Endothelial cell of umbilical vein (primary cell): ENCODE data around the gene RNF32. TPM values are rescaled to one million over a fixed set of nuclear protein-coding genes. Genes with fewer than 3 reads are reported as not detected.

ENCODE experiments used
- BruUV-seq: library from RNA; stranded (reverse); fragments of 400-500 nt; replicated peaks from 2 replicates; lab custom pipeline; 2021; lab: Mats Ljungman, UMichigan
- CTCF ChIA-PET: fragments of 300-600, 350-600 bp; sonication (Branson Sonifier 250); formaldehyde crosslinking; loops from one replicate; lab custom pipeline; 2021; ENCODE audit warnings: antibody characterized with exemption, inconsistent platforms; lab: Charles Lee
- POLR2A ChIA-PET: fragments of 300-600, 350-600 bp; sonication (Branson Sonifier 250); formaldehyde crosslinking; loops from one replicate; lab custom pipeline; 2021; ENCODE audit warnings: antibody characterized with exemption, inconsistent platforms; lab: Charles Lee
- DNase-seq: peaks from one replicate; pipeline ENCODE4 v3.0.0-alpha.2; 2011; ENCODE audit warnings: low read depth, low spot score
- FAIRE-seq: peaks from 2 replicates; lab custom pipeline; 2011; peaks lifted over from hg19 to GRCh38; lab: Jason Lieb, UNC
- H2AFZ ChIP-seq: 2 replicates; pipeline ENCODE4 v1.6.0; 2012; ENCODE audit warnings: low read depth, low read length, control low read depth, inconsistent platforms
- H3K27ac ChIP-seq: 2 replicates; pipeline ENCODE4 v1.5.1; 2011; ENCODE audit warnings: low read depth, mild to moderate bottlenecking, control low read depth, low read length, moderate library complexity; ENCODE audit not compliant: insufficient read depth
- H3K27me3 ChIP-seq, 2 experiments: 2 replicates each; pipeline versions ENCODE4 v1.6.0 to v1.6.1; 2011; ENCODE audit warnings: low read length in 2 of 2, mixed read lengths in 1 of 2; ENCODE audit not compliant: control insufficient read depth in 2 of 2, insufficient read depth in 2 of 2
- H3K36me3 ChIP-seq, 2 experiments: 2 replicates in 1 of 2; 3 replicates in 1 of 2; pipeline ENCODE4 v1.5.1; 2011; ENCODE audit warnings: low read length in 2 of 2, mild to moderate bottlenecking in 1 of 2, moderate library complexity in 1 of 2; ENCODE audit not compliant: control insufficient read depth in 2 of 2, insufficient read depth in 2 of 2; ENCODE audit errors: extremely low read depth in 1 of 2
- H3K4me1 ChIP-seq: 3 replicates; pipeline ENCODE4 v1.5.1; 2011; ENCODE audit warnings: mild to moderate bottlenecking, low read length; ENCODE audit not compliant: control insufficient read depth, insufficient read depth; ENCODE audit errors: extremely low read depth
- H3K4me2 ChIP-seq: 2 replicates; pipeline ENCODE4 v1.6.1; 2011; ENCODE audit warnings: low read length, control low read depth, mixed read lengths; ENCODE audit not compliant: insufficient read depth
- H3K4me3 ChIP-seq, 3 experiments: fragments of 200-600 bp in 1 of 3; sonication (generic), shearing (Covaris generic) in 1 of 3; replicated peaks in 1 of 3; 2 replicates each; pipeline ENCODE4 v1.5.1; 2011 to 2016; ENCODE audit warnings: control low read depth in 3 of 3, low read length in 3 of 3, mild to moderate bottlenecking in 2 of 3, inconsistent platforms in 1 of 3, low read depth in 1 of 3, moderate library complexity in 1 of 3; ENCODE audit not compliant: insufficient read depth in 1 of 3
- H3K79me2 ChIP-seq: 2 replicates; pipeline ENCODE4 v1.6.0; 2012; ENCODE audit warnings: low read length, inconsistent platforms; ENCODE audit not compliant: control insufficient read depth, insufficient read depth
- H3K9ac ChIP-seq: replicated peaks from 2 replicates; pipeline ENCODE3; 2011; ENCODE audit warnings: low read length, control low read depth; ENCODE audit not compliant: insufficient read depth; ENCODE audit errors: extremely low read depth
- H3K9me1 ChIP-seq: replicated peaks from 3 replicates; pipeline ENCODE4 v1.6.0; 2011; ENCODE audit warnings: mild to moderate bottlenecking, low read length; ENCODE audit not compliant: control insufficient read depth, insufficient read depth; ENCODE audit errors: extremely low read depth
- H3K9me3 ChIP-seq: replicated peaks from 2 replicates; pipeline ENCODE4 v1.5.1; 2012; ENCODE audit warnings: low read length, inconsistent platforms; ENCODE audit not compliant: control insufficient read depth, insufficient read depth
- H4K20me1 ChIP-seq: replicated peaks from 2 replicates; pipeline ENCODE3; 2011; ENCODE audit warnings: mild to moderate bottlenecking, low read length; ENCODE audit not compliant: control insufficient read depth, insufficient read depth; ENCODE audit errors: extremely low read depth
- FOS ChIP-seq: IDR thresholded peaks from 2 replicates; pipeline ENCODE4 v1.6.1; 2011; ENCODE audit warnings: mild to moderate bottlenecking, low read length, moderate library complexity, borderline replicate concordance; ENCODE audit not compliant: insufficient read depth
- JUN ChIP-seq: IDR thresholded peaks from 2 replicates; pipeline ENCODE4 v1.6.1; 2011; ENCODE audit warnings: borderline replicate concordance, low read depth; ENCODE audit not compliant: insufficient read length, insufficient read depth
- dilution Hi-C: fragments of 300-500 bp; cut with MboI; formaldehyde crosslinking; loops from one replicate; pipeline ENCODE4 v1.15.0; 2019; ENCODE audit warnings: low sequenced_read_pairs; ENCODE audit not compliant: extremely low pct_ligation_motif_present
- intact Hi-C: fragments of 100-400 bp; cut with micrococcal nuclease; formaldehyde crosslinking; loops from one replicate; pipeline ENCODE4 v1.10.0; 2022
- polyA plus RNA-seq, 4 experiments: library from polyadenylated mRNA; depleted of rRNA in 3 of 4; stranded (reverse) in 3 of 4; unstranded in 1 of 4; fragments of >200 nt; gene quantifications; 2 replicates each; pipeline versions ENCODE4 v1.2.1 to v1.2.3, GENCODE V29; 2011 to 2012; ENCODE audit warnings: missing spikeins in 1 of 4
- total RNA-seq: library from RNA; stranded (reverse); gene quantifications from 2 replicates; pipeline ENCODE4 v1.2.3, GENCODE V29; 2021

Gene RNF32
- total and polyA plus RNA-seq, 2 donors (not counting 3 experiments of a cell fraction or from before 2014, with no cell fraction given), result 0.14 TPM; not detected in 1

- Histone ChIP-seq H3K4me2 (no peak overlapping the region), H3K27ac (no peak overlapping the region), H3K9ac (no peak overlapping the region), H3K4me3 (no peak overlapping the region), H3K4me1 (no peaks in the 10 kb centered on the region), H4K20me1 (no peaks in the 10 kb centered on the region), H3K9me1 (no peaks in the 10 kb centered on the region), H2AFZ (no peak overlapping the region), H3K9me3 (no peaks in the 10 kb centered on the region), H3K36me3 (peaks cover 0 to 10% of the 10 kb centered on the region in 2 experiments), H3K79me2 (no peaks in the 10 kb centered on the region), H3K27me3 (no peaks in the 10 kb centered on the region)
- intact Hi-C loops, result no loop called here
- no TSS peak for BruUV-seq
- ChIA-PET POLR2A (no interaction called here), CTCF (interaction anchor here (1.0 kb wide), 1 partner anchor 879 kb away, joined by 3 read pairs; no protein-coding TSS in a partner anchor)
- DNase-seq (no peak), FAIRE-seq (no peak)
- TF ChIP-seq FOS, result no peak
- dilution Hi-C loops, result no loop called here
Observed at GRCh38 chr7:156684251-156684650, 43.7 kb downstream of the RNF32 start.

GRCh38 chr7:156684661-156685060 lies 44.1 kb downstream of the RNF32 start:
- no peaks in the 10 kb centered on the region for H3K4me1 ChIP-seq
- no peaks in the 10 kb centered on the region for H3K9me3 ChIP-seq
- H3K27me3 ChIP-seq, result no peaks in the 10 kb centered on the region
- intact Hi-C loops (no loop called here), dilution Hi-C loops (no loop called here)
- ChIA-PET POLR2A (no interaction called here), CTCF (interaction anchor here (1.0 kb wide), 1 partner anchor 879 kb away, joined by 3 read pairs; no protein-coding TSS in a partner anchor)
- no peak overlapping the region for H3K4me3 ChIP-seq
- no peaks in the 10 kb centered on the region for H4K20me1 ChIP-seq
- no peaks in the 10 kb centered on the region for H3K79me2 ChIP-seq
- H3K9ac ChIP-seq, result no peak overlapping the region
- no peak for FAIRE-seq
- DNase-seq, result no peak
- no peak overlapping the region for H2AFZ ChIP-seq
- H3K27ac ChIP-seq, result no peak overlapping the region
- H3K9me1 ChIP-seq, result no peaks in the 10 kb centered on the region
- H3K4me2 ChIP-seq, result no peak overlapping the region
- no peak for TF ChIP-seq JUN
- peaks cover 0 to 10% of the 10 kb centered on the region in 2 experiments for H3K36me3 ChIP-seq
- no TSS peak for BruUV-seq
